T-helper 1 cell (primary cell): ENCODE data around the gene TWIST2.

Experiments used
- DNase-seq, 5 donors: peaks; one replicate each; pipeline ENCODE4 v3.0.0-alpha.2; 2012 to 2020

TWIST2 gene

GRCh38 chr2:238839428-238839827 lies 8.5 kb upstream of the TWIST2 start:
- no peak for DNase-seq

GRCh38 chr2:238841542-238842164 lies 6.2 kb upstream of the TWIST2 start:
- no peak for DNase-seq

GRCh38 chr2:238843476-238843875 lies 4.4 kb upstream of the TWIST2 start:
- no peak for DNase-seq

- DNase-seq: no peak
Measured at GRCh38 chr2:238845583-238846377, 2.1 kb upstream of the TWIST2 start.

GRCh38 chr2:238846378-238846627 lies 1.6 kb upstream of the TWIST2 start:
- no peak for DNase-seq

- DNase-seq: no peak
Measured at GRCh38 chr2:238846628-238847418, 1.1 kb upstream of the TWIST2 start.

- DNase-seq: no peak
Measured at GRCh38 chr2:238847419-238847801, 475 bp upstream of the TWIST2 start.

- no peak for DNase-seq
Measured at GRCh38 chr2:238848691-238848975, 748 bp downstream of the TWIST2 start.

GRCh38 chr2:238848976-238849853 lies 1.3 kb downstream of the TWIST2 start:
- no peak for DNase-seq

GRCh38 chr2:238850091-238850490 lies 2.2 kb downstream of the TWIST2 start:
- DNase-seq: no peak

GRCh38 chr2:238851026-238851425 lies 3.1 kb downstream of the TWIST2 start:
- no peak for DNase-seq

- no peak for DNase-seq
Measured at GRCh38 chr2:238851761-238852160, 3.9 kb downstream of the TWIST2 start.

GRCh38 chr2:238852206-238852869 lies 4.5 kb downstream of the TWIST2 start:
- DNase-seq: no peak

GRCh38 chr2:238853218-238853617 lies 5.3 kb downstream of the TWIST2 start:
- no peak for DNase-seq

GRCh38 chr2:238853721-238854120 lies 5.8 kb downstream of the TWIST2 start:
- no peak for DNase-seq

- no peak for DNase-seq
Measured at GRCh38 chr2:238854246-238854645, 6.4 kb downstream of the TWIST2 start.

- DNase-seq: no peak
Measured at GRCh38 chr2:238854699-238855229, 6.9 kb downstream of the TWIST2 start.

- DNase-seq: no peak
Measured at GRCh38 chr2:238855299-238855698, 7.4 kb downstream of the TWIST2 start.

- DNase-seq: no peak
Measured at GRCh38 chr2:238855891-238856580, 8.2 kb downstream of the TWIST2 start.

GRCh38 chr2:238856713-238857567 lies 9.1 kb downstream of the TWIST2 start:
- no peak for DNase-seq

GRCh38 chr2:238857959-238858358 lies 10.1 kb downstream of the TWIST2 start:
- DNase-seq: no peak
